NCI-H1105 (cell line): Measurements from ENCODE around the gene ARHGAP26.
"Not testable (repeated sequence)": the region's sequence is repeated elsewhere in the genome, so short reads cannot be mapped to it uniquely, and the experiment has no call there.

Experiments
- DNase-seq: peaks from one replicate; lab custom pipeline; 2025; lab: John Stamatoyannopoulos, UW

Gene ARHGAP26

DNA sequence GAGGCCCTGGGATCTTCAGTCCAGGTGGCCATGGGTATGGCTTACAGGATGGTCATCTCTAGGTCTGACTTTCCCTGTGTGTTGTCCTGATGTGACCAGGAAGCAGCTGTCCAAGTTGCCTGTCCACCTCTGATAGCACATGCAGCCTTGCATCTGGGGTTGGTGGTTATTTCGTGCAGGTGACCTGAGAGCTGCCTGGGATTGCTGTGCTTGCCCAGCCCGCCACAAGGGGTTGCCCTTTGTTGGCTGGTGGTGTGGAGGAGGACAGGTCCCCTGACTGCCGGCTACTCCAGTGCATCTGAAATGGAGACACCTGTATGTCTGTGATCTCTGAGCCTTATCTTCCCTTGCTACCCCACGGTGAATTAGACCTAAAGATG, 212.6 kb downstream of the ARHGAP26 start:
- no peak for DNase-seq

DNA sequence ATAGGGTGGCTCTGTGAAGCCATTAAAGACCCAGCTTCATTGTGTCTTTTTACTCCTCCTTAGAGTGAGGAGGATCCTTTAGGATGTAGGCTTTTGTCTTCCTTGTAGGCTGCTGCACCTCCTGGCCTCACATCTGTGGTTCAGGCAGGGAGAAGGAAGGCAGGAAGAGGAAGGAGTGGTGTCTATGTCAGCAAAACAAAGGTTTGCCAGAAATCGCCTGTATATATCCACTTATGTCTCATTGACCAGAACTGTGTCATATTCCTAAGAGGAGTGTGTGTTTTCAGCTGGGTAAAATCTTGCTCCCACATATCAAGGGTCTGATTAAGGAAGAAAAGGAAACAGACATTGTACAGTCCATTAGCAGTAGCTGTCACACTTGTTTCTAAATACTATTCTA, 213.8 kb downstream of the ARHGAP26 start:
- DNase-seq, result no peak

DNA sequence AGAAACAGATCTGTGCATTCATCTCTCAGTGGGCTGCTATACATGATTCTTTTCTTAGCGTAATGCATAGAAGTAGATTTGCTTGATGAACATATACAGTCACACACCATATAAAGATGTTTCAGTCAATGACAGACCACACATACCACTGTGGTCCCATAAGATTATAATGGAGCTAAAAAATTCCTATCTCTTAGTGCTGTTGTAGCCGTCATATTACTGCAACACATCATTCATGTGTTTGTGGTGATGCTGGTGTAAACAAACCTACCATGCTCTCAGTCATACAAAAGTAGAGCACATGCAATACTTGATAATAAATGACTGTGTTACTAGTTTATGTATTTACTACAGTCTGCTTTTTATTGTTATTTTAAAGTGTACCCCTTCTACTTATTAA, 214.3 kb downstream of the ARHGAP26 start:
- no peak for DNase-seq

DNA sequence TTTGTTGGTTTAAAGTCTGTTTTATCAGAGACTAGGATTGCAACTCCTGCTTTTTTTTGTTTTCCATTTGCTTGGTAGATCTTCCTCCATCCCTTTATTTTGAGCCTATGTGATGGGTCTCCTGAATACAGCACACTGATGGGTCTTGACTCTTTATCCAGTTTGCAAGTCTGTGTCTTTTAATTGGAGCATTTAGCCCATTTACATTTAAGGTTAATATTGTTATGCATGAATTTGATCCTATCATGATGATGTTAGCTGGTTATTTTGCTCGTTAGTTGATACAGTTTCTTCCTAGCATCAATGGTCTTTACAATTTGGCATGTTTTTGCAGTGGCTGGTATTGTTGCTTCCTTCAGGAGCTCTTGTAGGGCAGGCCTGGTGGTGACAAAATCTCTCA, 219.1 kb downstream of the ARHGAP26 start:
- not testable (repeated sequence) for DNase-seq

DNA sequence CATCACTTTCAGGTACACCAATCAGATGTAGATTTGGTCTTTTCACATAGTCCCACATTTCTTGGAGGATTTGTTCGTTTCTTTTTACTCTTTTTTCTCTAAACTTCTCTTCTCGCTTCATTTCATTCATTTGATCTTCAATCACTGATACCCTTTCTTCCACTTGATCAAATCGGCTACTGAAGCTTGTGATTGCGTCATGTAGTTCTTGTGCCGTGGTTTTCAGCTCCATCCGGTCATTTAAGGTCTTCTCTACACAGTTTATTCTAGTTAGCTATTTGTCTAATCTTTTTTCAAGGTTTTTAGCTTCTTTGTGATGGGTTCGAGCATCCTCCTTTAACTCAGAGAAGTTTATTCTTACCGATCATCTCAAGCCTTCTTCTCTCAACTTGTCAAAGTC, 219.9 kb downstream of the ARHGAP26 start:
- not testable (repeated sequence) for DNase-seq

DNA sequence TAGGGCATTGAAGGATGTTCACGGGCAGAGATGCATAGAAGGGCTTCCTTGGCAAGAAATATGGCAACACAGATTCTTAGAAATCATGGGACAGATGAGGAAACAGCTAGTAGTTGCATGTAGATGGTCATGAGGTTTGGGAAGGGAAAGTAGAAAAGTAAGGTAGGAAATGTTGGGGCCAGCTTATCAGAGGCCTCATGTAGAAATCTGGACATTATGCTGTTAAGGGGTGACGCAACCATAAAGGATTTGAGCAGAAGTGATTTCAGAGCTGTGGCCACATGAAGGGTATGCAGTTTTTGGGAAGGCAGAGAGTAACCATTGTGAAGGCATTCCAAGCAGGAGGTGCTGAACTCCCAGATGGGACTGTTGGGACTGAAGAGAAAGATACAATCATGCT, 224.0 kb downstream of the ARHGAP26 start:
- no peak for DNase-seq

DNA sequence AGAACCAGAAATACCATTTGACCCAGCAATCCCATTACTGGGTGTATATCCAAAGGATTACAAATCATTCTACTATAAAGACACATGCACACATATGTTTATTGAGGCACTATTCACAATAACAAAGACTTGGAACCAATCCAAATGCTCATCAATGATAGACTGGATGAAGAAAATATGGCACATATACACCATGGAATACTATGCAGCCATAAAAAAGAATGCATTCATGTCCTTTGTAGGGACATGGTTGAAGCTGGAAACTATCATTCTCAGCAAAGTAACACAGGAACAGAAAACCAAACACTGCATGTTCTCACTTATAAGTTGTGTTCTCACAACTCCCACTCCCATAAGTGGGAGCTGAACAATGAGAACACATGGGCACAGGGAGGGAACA, 225.4 kb downstream of the ARHGAP26 start:
- not testable (repeated sequence) for DNase-seq

DNA sequence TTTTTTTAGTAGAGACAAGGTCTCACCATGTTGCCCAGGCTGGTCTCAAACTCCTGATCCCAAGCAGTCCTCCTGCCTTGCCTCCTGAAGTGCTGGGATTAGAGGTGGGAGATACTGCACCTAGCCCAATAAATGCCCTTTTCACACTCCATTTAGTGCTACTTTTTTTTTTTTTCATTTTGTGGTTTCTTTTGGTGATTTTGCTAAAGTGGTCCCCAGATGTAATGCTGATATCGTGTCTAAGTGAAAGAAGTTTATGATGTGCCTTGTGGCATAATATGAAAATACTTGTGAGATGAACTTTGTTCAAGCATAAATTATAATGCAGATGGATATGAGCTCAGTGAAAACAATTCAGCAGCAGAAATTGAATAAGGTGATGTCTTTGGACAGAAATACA, 227.4 kb downstream of the ARHGAP26 start:
- no peak for DNase-seq

DNA sequence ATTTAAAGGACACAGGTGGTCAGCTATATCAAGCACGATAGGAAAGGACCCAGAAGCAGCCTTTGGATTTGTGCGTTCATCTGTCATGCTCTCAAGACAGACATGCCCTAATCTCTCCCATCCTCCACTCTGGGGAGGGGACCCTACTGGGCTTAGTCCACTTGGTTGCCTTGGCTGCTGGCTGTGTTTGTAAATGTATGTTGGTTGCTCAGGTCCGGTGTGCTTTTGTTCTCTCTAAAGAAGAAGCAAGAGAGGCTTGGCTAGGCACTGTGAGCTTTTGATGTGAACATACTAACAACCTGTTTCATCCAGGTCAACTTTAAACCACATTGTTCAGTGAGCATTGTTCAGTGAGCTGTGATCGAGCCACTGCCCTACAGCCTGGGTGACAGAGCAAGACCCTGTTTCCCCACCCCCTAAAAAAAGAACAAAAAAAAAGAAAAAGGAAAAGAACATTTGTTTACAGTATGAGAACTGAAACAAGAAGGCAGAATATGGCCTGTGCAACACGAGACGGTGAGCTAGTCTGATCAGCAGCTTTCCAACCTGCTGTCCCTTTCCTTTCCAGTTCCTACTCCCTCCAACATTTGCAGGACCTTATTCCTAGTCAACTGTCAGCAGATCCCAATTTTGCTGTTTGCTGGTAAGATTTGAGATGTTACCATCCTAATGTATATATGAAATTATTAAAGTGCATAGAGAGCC, 228.3 kb downstream of the ARHGAP26 start:
- no peak for DNase-seq

DNA sequence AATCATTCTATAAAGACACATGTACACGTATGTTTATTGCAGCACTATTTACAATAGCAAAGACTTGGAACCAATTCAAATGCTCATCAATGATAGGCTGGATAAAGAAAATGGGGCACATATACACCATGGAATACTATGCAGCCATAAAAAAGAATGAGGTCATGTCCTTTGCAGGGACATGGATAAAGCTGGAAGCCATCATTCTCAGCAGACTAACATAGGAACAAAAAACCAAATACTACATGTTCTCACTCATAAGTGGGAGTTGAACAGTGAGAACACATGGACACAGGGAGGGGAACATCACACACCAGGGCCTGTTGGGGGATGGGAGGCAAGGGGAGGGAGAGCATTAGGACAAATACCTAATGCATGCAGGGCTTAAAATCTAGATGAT, 230.4 kb downstream of the ARHGAP26 start:
- DNase-seq, result not testable (repeated sequence)

DNA sequence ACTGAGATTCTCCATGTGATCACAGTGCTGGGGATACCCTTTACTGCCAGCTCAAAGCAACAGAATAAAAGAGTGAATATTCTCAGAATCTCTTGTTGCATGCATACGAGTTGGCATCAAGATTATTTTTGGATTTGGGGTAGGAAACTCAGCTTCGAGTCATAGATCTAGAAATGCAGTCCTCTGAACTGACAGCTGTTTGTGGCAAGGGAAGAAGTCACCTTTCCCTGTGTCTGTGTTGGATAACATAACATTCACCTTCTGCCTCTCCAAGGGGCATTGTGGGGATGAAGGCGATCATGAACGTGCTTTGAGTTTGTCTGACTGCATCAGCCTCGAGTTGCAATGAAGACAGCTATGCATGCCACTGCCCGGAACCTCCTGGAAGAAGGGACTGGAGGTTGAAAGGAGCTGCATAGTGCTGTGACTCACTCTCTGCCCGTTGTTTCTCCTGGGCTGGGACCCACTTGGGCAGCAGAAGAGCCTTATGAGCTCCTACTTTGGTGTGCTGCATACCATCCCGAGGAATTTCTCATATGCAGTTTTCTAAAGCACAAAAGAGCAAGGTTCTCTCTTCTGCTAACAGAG, 231.7 kb downstream of the ARHGAP26 start:
- no peak for DNase-seq

DNA sequence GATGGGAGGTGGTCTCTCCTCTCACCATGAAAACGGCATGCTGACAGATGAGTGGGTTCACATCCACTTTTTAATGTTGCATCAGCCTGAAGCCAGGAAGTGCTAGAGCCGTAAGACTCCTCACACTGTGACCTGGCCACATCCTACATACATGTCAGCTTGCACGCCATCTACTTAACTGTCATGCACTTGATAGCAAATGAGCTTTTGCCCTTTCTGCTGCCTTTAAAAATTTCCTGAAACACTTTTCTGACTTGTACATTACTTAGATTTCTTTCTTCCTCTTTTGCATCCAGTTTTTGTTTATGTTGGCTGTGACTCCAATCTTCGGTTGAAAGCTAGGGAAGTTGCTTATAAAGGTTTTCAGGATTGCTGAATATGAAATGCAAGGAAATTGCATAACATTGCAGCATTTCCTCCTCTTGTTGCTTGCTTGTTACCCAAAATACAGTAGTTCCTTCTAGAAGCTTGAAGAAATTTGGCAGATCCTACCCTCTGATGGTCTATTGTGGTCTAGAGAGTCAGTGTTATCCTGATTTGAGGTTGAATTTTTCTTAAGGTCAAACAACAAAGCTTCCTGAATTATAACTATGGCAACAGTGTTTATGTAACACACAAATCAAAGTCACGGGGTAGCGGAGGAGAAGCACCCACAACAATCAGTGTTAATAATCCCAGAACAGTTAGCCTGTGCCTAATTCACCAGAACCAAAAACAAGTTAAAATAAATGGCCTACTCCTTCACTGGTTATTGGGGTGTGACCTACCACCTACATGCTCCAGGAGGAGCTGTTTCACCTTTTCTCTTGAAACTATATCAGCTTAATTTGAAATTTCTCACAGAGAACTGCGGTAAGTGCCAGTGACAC, 232.5 kb downstream of the ARHGAP26 start:
- no peak for DNase-seq

DNA sequence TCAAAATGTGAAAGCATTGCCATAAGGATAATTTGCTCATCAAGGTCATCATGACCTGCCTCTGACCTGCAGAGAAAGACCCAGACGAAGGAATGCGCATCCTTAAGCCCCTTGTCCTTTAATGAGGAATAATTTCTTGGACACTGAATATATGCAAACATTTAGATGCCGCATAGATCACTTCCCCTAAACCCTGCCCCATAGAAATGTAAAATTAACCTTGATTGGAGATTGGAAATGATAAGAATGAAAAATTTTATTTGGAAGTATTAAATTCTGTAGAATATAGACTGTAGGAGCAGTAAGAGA, 233.1 kb downstream of the ARHGAP26 start:
- DNase-seq, result no peak

DNA sequence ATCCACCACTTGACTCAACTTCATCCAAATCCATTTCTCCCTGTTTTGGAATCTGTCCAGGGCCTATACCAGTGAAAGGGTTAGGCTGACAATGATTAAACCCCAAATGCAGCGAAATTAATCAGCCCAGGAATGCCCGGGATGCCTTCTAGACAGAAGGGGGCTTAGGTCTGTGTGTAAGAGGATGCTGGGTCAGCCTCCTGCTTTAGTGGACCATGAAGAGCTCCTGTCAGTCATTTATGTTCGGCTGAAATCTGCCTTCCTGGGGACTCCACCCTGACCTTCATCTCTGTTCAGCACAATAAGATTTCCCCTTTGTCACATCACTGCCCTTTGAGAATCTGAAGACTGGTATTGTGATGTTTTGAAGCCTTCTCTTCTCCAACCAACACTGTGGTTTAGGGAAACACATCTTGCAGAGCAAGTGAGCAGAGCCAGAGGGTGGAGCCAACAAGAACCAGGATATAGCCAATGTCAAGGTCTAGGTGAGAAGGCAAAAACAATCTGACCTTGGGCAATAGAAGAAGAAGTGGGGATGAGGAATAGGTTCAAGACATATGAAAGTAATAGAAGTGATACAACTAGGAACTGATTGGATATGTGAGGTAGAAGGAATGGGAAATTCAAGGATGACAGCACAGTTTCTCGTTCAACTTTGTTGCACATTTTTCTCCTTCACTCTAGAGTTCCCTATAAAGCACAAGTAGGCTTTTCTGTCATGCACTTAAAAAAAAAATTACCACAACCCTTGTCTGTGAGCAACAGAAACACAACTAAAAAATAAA, 234.4 kb downstream of the ARHGAP26 start:
- DNase-seq, result no peak

DNA sequence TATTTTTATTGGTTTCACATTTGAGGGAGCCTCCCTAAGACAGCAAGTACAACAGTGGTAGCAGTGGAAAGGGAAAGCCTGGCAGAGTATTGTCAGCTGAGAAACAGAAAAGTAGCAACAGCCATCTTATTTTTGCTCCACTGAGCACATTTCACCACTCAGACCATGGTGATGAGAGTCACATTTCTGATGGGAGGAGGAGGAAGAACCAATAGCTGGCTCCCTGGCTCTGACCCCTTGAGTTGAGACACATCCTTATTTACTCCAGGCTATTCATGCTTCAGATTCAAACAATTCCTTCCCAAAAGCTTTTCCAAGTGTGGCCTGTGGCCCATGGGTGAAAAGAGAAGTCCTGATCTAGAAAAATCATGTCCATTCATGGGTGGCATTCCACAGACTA, 236.3 kb downstream of the ARHGAP26 start:
- DNase-seq, result no peak

DNA sequence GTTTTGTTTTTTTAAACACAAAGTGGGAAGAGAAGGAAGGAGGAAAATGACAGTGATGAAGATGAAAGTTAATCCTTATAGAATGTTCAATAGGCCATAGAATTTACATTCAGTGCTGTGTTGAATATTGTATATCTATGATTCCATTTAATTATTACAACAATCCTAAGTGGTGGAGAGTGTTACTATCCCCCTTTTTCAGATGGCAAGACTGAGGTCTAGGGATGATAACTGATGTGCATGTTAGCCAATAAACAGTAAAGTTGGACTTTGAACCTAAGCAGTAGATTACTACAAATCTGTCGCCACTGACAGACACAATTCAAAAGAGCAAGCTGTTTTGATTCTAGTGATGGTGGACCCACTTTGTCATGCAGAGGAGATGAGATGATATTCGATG, 237.9 kb downstream of the ARHGAP26 start:
- no peak for DNase-seq

DNA sequence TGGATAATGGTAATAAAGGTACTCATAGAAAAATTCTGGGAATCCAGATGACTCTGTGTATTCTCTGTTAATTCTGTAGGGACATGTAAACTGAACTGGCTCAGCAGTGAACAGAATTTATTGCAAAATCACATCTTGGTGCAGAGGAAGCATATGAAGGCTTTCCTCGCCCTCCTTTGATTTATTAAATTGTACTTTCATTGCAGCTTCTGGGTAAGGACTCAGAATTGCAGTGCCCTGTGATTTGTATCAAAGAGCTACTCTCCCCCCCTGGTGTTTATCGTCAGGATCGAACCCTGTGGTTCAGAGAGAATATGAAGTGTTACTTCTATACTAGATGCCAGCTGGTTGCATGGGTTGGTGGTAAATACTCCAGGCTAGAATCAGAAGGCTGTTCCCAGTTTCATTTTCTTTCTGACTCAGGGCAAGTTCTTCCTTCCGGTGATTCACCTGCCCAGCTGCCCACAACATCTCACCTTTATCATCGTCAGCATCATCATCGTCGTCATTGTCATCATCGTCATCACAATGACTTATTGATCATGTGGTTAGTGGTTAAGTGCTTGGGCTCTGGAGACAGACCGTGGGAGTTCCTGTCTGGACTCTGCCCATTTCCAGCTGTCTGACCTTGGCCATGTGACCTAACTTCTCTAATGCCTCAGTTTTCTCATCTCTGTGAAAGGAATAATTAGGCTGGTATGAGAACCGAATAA, 238.8 kb downstream of the ARHGAP26 start:
- no peak for DNase-seq

DNA sequence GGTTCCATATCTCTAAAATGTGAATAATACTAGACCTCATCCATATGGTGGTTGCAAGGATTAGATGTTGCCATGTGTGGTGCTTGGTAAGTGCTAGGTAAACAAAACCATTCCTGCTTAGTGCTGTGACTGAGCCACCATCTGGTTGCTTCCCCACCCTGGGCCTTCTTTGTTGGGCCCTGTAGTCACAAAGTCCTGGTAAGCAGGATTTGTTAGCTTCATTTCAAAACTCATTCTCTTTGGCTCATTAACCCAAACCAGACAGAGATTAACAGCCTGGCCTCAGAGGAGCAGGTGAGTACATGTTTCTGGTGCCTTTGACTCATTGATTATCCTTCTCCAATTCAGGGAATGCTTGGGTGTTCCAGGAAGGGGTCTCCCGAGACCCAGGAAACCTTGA, 240.2 kb downstream of the ARHGAP26 start:
- no peak for DNase-seq

DNA sequence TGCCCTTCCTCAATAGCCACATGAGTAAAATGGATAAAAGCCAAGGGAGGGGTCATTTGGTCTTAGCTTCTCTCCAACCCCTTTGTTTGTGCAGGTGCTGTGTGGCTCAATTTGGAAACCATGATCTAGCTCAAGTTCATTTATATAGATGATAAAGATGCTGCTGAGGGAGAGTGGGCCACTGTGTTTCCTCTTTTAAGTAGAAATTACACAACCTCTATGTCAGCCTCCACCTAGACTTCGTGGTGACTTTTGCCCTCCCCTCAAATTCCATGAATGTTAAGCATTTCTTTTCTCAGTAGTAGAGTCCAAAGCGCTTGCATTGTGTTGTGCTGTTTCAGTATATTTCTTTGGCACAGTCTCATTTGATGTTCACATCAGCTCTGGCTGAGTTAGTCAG, 241.4 kb downstream of the ARHGAP26 start:
- DNase-seq, result no peak

DNA sequence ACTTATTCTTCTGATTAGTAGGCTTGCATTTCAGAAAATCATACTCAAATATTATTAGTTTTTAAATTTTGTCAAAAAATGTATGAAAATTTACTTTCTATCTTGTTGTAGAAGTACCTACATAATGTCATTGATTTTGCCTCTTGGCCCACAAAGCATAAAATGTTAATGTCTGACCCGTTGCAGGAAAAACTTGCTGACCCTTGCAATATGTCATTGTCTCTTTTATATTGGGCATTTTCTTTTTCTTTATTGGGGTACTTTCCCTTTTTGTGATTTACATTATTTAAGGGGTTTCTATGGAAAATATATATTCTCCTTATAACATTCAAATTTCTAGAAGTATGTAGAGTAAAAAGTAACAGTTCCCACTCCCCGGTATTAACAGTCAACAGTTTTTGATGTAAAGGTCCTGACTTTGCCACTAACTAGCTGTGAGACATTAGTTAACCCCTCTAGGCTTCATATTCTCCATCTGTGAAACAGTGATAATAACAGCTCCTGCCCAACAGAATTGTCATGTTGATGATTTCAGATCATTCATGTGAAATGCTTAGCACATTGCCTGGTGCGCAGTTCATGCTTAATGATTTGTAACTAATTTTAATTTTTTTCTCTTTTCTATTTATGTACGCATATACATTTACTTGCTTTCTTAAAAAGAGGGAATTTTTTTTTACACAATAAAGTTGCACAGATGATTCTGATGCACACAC, 243.2 kb downstream of the ARHGAP26 start:
- no peak for DNase-seq

DNA sequence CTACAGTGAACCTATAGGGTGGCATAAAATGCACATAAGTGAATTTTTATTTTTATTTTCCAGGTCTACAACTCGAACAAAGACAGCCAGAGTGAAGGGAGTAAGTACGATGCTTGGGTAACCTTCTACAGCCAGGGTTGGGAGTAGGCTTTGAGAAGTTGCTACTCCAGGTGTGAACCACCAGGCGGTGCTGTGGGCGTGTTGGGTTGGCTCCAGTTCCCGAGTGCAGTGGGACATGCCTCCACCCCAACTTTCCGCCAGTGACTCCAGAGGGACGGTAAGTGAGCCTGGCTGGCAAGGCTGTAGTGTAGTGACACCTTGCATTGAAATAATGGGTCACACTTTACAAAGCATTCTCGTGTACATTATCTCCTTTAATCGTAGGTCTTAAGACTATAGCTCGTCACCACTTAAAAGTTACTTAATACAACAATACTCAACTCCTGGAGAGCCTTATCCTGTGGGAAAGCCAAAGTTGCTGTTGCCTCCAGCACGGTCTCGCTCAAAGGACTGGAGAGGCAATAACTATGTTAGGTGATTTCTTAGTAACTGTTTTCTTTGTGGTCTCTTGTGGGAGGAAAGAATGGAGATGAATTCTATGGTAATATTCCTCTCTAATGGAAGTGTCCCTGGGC, 244.0 kb downstream of the ARHGAP26 start:
- DNase-seq, result no peak
